Endothelial cell (in vitro differentiated cells): ENCODE measurements around the gene SMIM30. TPM values are rescaled to one million over a fixed set of nuclear protein-coding genes. Genes with fewer than 3 reads are reported as not detected.
A peak's percentile ranks its signal among the peaks of the same experiment; 100 is the strongest.

ENCODE experiments used
- DNase-seq: peaks from one replicate; pipeline ENCODE4 v3.0.0; 2021; ENCODE audit warnings: low spot score
- H3K27ac Mint-ChIP-seq: one replicate; pipeline ENCODE4 v1.8.0; 2021; ENCODE audit warnings: mixed read lengths, inconsistent platforms; ENCODE audit not compliant: unreplicated experiment
- H3K27me3 Mint-ChIP-seq: one replicate; pipeline ENCODE4 v1.8.0; 2021; ENCODE audit warnings: mild to moderate bottlenecking, moderate library complexity, mixed read lengths, inconsistent platforms; ENCODE audit not compliant: unreplicated experiment
- H3K36me3 Mint-ChIP-seq: one replicate; pipeline ENCODE4 v1.8.0; 2021; ENCODE audit warnings: mild to moderate bottlenecking, low read depth, mixed read lengths, inconsistent platforms; ENCODE audit not compliant: unreplicated experiment
- H3K4me1 Mint-ChIP-seq: one replicate; pipeline ENCODE4 v1.8.0; 2021; ENCODE audit warnings: mild to moderate bottlenecking, mixed read lengths, inconsistent platforms; ENCODE audit not compliant: unreplicated experiment
- H3K4me3 Mint-ChIP-seq: one replicate; pipeline ENCODE4 v1.8.0; 2021; ENCODE audit warnings: mild to moderate bottlenecking, mixed read lengths, inconsistent platforms; ENCODE audit not compliant: unreplicated experiment
- H3K9me3 Mint-ChIP-seq: one replicate; pipeline ENCODE4 v1.8.0; 2021; ENCODE audit warnings: mixed read lengths, inconsistent platforms; ENCODE audit not compliant: unreplicated experiment
- CTCF ChIP-seq: fragments of 200-600 bp; sonication (generic); IDR thresholded peaks from one replicate; pipeline ENCODE4 v1.5.0; 2021; ENCODE audit warnings: antibody characterized with exemption; ENCODE audit not compliant: unreplicated experiment
- total RNA-seq: library from RNA; stranded (reverse); fragmentation: NEBNext Ultra II Directional; extraction: Animal tissue kit (Norgen Biotek cat#: 25700); gene quantifications from one replicate; pipeline ENCODE4 v1.2.1, GENCODE V29; 2021; ENCODE audit not compliant: unreplicated experiment

Gene SMIM30
- total RNA-seq, 1 donor from 2014 or later: 36.1 TPM

- no peak overlapping the region for H3K4me3 Mint-ChIP-seq
Observed at GRCh38 chr7:113092762-113093161, 25.6 kb downstream of the SMIM30 start.

GRCh38 chr7:113087071-113087998, 31.0 kb downstream of the SMIM30 start:
- Mint-ChIP-seq H3K27me3 (peaks cover 6% of the 10 kb centered on the region), H3K27ac (no peak overlapping the region), H3K36me3 (no peaks in the 10 kb centered on the region), H3K4me1 (peaks cover 12% of the 10 kb centered on the region), H3K4me3 (peak overlapping the region; percentile 68), H3K9me3 (no peaks in the 10 kb centered on the region)
- TF ChIP-seq CTCF: no peak
- no peak for DNase-seq

More at GRCh38 chr7:113092762-113093161, 25.6 kb downstream of the SMIM30 start:
- no peaks in the 10 kb centered on the region for H3K4me1 Mint-ChIP-seq
- no peak for TF ChIP-seq CTCF
- no peaks in the 10 kb centered on the region for H3K36me3 Mint-ChIP-seq
- no peak for DNase-seq
- H3K9me3 Mint-ChIP-seq: no peaks in the 10 kb centered on the region
- H3K27ac Mint-ChIP-seq: no peak overlapping the region
- H3K27me3 Mint-ChIP-seq: no peaks in the 10 kb centered on the region

- H3K27ac Mint-ChIP-seq: peak within 1 kb of the TSS; percentile 77
Observed at GRCh38 chr7:113086431-113086888, 31.9 kb downstream of the SMIM30 start, which contains the start of gene GPR85. Gene GPR85 (minus strand): TSS chr7:113086827. CDS start chr7:113084721, 2,106 bp downstream.

GRCh38 chr7:113085781-113086390, 32.5 kb downstream of the SMIM30 start:
- TF ChIP-seq CTCF: no peak
- Mint-ChIP-seq H3K4me3 (peak overlapping the region; percentile 90), H3K9me3 (no peaks in the 10 kb centered on the region), H3K36me3 (no peaks in the 10 kb centered on the region), H3K27ac (no peak overlapping the region), H3K4me1 (peaks cover 12% of the 10 kb centered on the region), H3K27me3 (peaks cover 6% of the 10 kb centered on the region)
- peak; percentile 7 for DNase-seq

More at GRCh38 chr7:113086431-113086888, 31.9 kb downstream of the SMIM30 start, which contains the start of gene GPR85:
- Mint-ChIP-seq H3K4me1 (peaks cover 12% of the 10 kb centered on the region), H3K36me3 (no peaks in the 10 kb centered on the region), H3K9me3 (no peaks in the 10 kb centered on the region), H3K27me3 (peaks cover 6% of the 10 kb centered on the region), H3K4me3 (peak within 1 kb of the TSS; percentile 90)
- no peak for TF ChIP-seq CTCF
- DNase-seq: peak; percentile 78
